ENCODE measurements around the gene TMEM91.
A peak's percentile ranks its signal among the peaks of the same experiment; 100 is the strongest.
"Not testable (repeated sequence)": the region's sequence is repeated elsewhere in the genome, so short reads cannot be mapped to it uniquely, and the experiment has no call there.

TMEM91 gene

DNA sequence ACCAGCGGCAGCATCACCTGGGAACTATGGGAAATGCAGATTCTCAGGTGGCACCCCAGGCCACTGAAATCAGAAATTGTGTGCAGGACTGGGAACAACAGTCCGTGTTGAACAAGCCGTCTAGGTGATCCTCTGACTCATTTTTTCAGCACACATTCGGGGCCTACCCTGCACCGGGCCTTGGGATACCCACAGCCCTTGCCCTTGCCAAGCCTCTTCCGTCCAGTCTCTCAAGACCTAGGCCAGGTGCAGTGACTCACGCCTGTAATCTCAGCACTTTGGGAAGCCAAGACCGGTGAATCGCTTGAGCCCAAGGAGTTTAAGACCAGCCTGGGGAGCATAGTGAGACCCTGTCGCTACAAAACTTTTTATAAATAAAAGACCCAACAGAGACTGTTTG lies 40.9 kb upstream of the TMEM91 start:
- H3K4me1 ChIP-seq (ENCODE audit: control insufficient read depth, insufficient read depth, low read length) = no peaks in the 10 kb centered on the region
- no peak overlapping the region for H3K9ac ChIP-seq (ENCODE audit: low read length in 2 of 2)
- no peaks in the 10 kb centered on the region for H3K27me3 ChIP-seq (ENCODE audit: control insufficient read depth in 1 of 2, insufficient read depth in 2 of 2, low read length in 2 of 2)
- no peaks in the 10 kb centered on the region for H3K9me3 ChIP-seq (ENCODE audit: control insufficient read depth in 2 of 2, low read length in 2 of 2)
- no peak overlapping the region for H3K4me3 ChIP-seq (ENCODE audit: low read length in 2 of 2)
- no peak overlapping the region for H3K27ac ChIP-seq (ENCODE audit: low read length)
- peaks cover 0 to 7% of the 10 kb centered on the region in 2 donors for H3K36me3 ChIP-seq (ENCODE audit: control insufficient read depth in 2 of 2, insufficient read depth in 2 of 2, low read length in 2 of 2)

DNA sequence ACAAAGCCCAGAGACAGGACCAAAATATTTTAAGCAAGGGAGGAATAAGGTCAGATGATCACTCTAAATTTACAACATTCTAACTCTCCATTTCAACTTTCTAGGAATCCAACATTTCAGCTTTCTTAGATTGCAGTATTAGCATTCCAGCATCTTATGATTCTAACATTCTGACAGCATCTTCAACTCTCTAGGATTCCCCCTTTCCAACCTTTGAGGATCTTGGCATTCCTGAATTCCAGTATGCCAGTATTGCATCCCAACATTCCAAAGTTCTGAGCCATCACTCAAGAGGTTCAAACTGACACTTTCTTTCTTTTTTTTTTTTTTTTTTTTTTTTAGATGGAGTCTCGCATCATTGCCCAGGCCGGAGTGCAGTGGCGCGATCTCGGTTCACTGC lies 36.4 kb upstream of the TMEM91 start:
- H3K9ac ChIP-seq (ENCODE audit: low read length in 2 of 2) = no peak overlapping the region
- no peak overlapping the region for H3K27ac ChIP-seq (ENCODE audit: low read length)
- H3K9me3 ChIP-seq (ENCODE audit: control insufficient read depth in 2 of 2, low read length in 2 of 2) = no peaks in the 10 kb centered on the region
- no peaks in the 10 kb centered on the region for H3K27me3 ChIP-seq (ENCODE audit: control insufficient read depth in 1 of 2, insufficient read depth in 2 of 2, low read length in 2 of 2)
- no peaks in the 10 kb centered on the region for H3K4me1 ChIP-seq (ENCODE audit: control insufficient read depth, insufficient read depth, low read length)
- H3K4me3 ChIP-seq (ENCODE audit: low read length in 2 of 2) = no peak overlapping the region
- H3K36me3 ChIP-seq (ENCODE audit: control insufficient read depth in 2 of 2, insufficient read depth in 2 of 2, low read length in 2 of 2) = peaks cover 8 to 18% of the 10 kb centered on the region in 2 donors

DNA sequence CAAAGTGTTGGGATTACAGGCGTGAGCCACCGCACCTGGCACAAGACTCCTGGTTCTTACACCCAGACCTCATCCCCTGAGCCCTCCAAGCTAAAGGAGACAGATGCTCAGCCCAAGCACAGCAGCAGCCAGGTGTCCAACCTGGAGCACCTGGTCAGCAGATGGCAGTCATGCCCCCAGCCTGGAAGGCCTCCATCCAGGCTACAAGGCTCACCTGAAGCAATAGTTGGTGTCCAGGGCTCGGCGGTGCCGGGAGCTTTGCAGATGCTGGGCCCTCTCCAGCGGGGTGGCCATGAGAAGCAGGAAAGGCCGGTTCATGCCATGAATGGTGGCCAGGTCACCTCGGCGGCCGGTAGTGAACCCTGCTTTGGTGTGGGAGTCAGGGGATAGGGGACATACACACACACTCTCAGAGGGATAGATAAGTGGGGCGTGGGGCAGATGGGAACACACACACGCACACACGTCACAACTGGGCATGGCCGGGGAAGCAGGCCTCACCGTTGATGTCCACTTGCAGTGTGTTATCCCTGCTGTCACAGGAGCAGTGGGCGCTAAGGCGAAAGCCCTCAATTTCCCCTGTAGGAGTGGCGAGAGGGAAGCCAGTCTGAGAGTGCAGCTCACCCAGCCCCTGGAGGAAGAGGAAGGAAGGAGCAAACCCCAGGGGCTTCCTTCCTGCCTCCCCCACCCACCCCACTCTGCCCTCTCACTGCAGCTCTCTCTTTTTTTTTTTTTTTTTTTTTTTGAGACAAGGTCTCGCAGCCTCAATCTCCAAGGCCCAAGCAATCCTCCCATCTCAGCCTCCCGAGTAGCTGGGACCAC lies 34.5 kb upstream of the TMEM91 start:
- no peaks in the 10 kb centered on the region for H3K9me3 ChIP-seq (ENCODE audit: control insufficient read depth in 2 of 2, low read length in 2 of 2)
- no peaks in the 10 kb centered on the region for H3K27me3 ChIP-seq (ENCODE audit: control insufficient read depth in 1 of 2, insufficient read depth in 2 of 2, low read length in 2 of 2)
- H3K4me1 ChIP-seq (ENCODE audit: control insufficient read depth, insufficient read depth, low read length) = no peaks in the 10 kb centered on the region
- no peak overlapping the region for H3K9ac ChIP-seq (ENCODE audit: low read length in 2 of 2)
- H3K27ac ChIP-seq (ENCODE audit: low read length) = no peak overlapping the region
- H3K36me3 ChIP-seq (ENCODE audit: control insufficient read depth in 2 of 2, insufficient read depth in 2 of 2, low read length in 2 of 2) = peaks cover 8 to 20% of the 10 kb centered on the region in 2 donors
- no peak overlapping the region for H3K4me3 ChIP-seq (ENCODE audit: low read length in 2 of 2)

DNA sequence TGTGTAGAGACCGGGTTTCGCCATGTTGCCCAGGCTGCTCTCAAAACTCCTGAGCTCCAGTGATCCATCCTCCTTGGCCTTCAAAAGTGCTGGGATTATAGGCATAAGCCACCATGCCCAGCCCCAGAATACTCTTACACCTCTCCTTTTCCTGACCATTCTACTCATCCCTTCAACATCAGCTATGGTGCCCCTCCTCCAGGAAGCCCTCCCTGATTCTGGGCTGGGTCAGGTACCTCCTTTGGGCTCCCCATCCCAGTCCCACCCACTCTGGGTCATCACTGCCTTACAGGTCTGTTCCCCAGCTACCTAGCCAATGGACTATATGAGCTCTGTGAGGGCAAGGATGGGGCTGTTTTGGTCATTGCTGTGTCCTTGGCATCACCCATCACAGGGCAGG lies 32.2 kb upstream of the TMEM91 start:
- no peaks in the 10 kb centered on the region for H3K27me3 ChIP-seq (ENCODE audit: control insufficient read depth in 1 of 2, insufficient read depth in 2 of 2, low read length in 2 of 2)
- H3K4me1 ChIP-seq (ENCODE audit: control insufficient read depth, insufficient read depth, low read length) = no peaks in the 10 kb centered on the region
- H3K36me3 ChIP-seq (ENCODE audit: control insufficient read depth in 2 of 2, insufficient read depth in 2 of 2, low read length in 2 of 2) = peaks cover 13 to 26% of the 10 kb centered on the region in 2 donors
- no peak overlapping the region for H3K4me3 ChIP-seq (ENCODE audit: low read length in 2 of 2)
- no peak overlapping the region for H3K27ac ChIP-seq (ENCODE audit: low read length)
- H3K9me3 ChIP-seq (ENCODE audit: control insufficient read depth in 2 of 2, low read length in 2 of 2) = no peaks in the 10 kb centered on the region
- no peak overlapping the region for H3K9ac ChIP-seq (ENCODE audit: low read length in 2 of 2)

DNA sequence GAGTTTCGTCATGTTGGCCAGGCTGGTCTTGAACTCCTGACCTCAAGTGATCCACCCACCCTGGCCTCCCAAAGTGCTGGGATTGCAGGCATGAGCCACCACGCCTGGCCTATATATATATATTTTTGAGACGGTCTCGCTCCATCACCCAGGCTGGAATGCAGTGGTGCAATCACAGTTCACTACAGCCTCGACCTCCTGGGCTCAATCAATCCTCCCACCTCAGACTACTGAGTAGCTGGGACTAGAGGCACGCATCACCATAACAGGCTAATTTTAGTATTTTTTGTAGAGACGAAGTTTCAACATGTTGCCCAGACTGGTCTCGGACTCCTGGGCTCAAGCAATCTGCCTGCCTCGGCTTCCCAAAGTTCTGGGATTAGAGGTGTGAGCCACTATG lies 29.4 kb upstream of the TMEM91 start:
- not testable (repeated sequence) for H3K4me1 ChIP-seq (ENCODE audit: control insufficient read depth, insufficient read depth, low read length); H3K4me3 ChIP-seq (ENCODE audit: low read length in 2 of 2); H3K9ac ChIP-seq (ENCODE audit: low read length in 2 of 2); H3K27me3 ChIP-seq (ENCODE audit: control insufficient read depth in 1 of 2, insufficient read depth in 2 of 2, low read length in 2 of 2); H3K27ac ChIP-seq (ENCODE audit: low read length); H3K9me3 ChIP-seq (ENCODE audit: control insufficient read depth in 2 of 2, low read length in 2 of 2)
- peaks cover 9 to 20% of the 10 kb centered on the region in 2 donors for H3K36me3 ChIP-seq (ENCODE audit: control insufficient read depth in 2 of 2, insufficient read depth in 2 of 2, low read length in 2 of 2)

DNA sequence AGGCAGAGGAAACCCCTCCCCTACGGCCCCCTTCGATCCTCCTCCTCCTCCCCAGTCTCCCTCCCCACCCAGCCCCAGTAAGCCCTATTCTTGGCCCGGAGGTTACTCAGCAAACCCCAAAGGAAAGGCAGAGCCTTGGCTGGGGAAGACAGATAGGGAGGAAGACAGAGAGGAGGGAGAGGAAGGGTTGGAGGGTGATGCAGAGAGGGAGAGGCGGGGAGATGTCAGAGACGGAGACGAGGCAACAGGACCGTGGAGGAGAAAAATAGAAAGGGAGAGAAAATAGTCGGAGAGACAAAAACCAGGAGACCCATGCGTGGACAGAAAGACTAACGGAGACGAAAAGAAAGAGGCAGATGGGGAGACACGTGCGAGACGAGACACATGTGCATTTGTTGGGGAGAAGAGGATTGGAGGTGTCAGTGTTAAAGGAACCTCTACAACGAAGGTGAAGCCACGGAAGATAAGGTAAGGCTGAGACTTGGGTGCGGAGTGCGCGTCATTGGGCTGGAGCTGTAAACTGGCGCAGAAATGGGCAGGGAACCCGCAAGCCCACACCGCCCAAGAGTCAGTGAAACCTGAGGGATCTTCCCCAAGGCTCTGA lies 25.5 kb upstream of the TMEM91 start:
- Histone ChIP-seq H3K9ac (ENCODE audit: low read length in 2 of 2) (peak overlapping the region; percentile 60 to 68), H3K27ac (ENCODE audit: low read length) (no peak overlapping the region)

DNA sequence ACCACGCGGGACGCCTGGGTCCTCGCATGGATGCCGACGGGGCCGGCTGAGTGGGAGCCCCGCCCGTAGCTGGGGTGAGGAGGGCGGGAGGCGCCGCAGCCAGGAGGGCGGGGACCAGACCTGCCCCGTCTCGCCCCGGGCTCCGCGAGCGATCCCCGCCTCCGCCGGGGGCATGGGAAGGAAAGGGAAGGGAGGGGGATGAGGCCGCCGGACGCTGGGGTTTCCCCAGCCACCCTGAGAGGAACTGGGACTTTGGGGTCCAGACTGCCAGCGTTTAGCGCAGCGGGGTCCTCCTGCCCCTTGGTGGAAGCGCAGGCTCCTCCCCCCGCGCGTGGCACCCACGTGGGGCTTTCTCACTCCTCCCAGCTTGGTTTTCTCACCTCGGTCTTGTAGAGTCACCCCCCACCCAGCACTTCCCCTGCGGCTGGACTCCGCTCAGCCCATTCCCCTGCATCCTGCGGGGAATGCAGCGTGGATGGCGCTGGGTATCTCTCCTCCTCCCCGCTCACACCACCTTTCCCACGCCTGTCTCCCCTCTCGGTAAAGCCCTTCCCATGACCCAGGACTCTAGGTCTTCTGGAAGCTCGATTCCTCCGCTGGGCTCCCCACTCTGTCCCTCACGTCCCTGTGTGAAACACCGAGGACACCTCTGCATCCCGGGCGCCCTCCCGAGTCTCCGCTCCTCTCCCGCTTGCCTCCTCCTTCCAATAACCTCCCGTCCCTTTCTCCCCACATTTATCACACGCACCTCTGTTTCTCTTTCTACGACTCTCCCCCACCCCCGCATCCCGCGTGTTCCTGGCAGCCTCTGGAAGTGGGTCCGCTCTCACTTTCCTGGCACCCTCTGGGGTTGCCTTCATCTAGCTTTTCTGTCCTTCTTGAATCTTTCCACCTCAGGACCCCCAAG lies 24.7 kb upstream of the TMEM91 start:
- no peak overlapping the region for H3K27ac ChIP-seq (ENCODE audit: low read length)
- H3K9ac ChIP-seq (ENCODE audit: low read length in 2 of 2) = peak overlapping the region; percentile 60 to 68
- peak overlapping the region; percentile 81 to 84 for H3K4me3 ChIP-seq (ENCODE audit: low read length in 2 of 2)
- no peaks in the 10 kb centered on the region for H3K9me3 ChIP-seq (ENCODE audit: control insufficient read depth in 2 of 2, low read length in 2 of 2)
- H3K36me3 ChIP-seq (ENCODE audit: control insufficient read depth in 2 of 2, insufficient read depth in 2 of 2, low read length in 2 of 2) = peaks cover 4 to 6% of the 10 kb centered on the region in 2 donors
- peaks cover 29% of the 10 kb centered on the region for H3K4me1 ChIP-seq (ENCODE audit: control insufficient read depth, insufficient read depth, low read length)
- no peaks in the 10 kb centered on the region for H3K27me3 ChIP-seq (ENCODE audit: control insufficient read depth in 1 of 2, insufficient read depth in 2 of 2, low read length in 2 of 2)

More for the DNA sequence above, 25.5 kb upstream of the TMEM91 start:
- peak overlapping the region; percentile 81 to 84 for H3K4me3 ChIP-seq (ENCODE audit: low read length in 2 of 2)
- no peaks in the 10 kb centered on the region for H3K9me3 ChIP-seq (ENCODE audit: control insufficient read depth in 2 of 2, low read length in 2 of 2)
- peaks cover 29% of the 10 kb centered on the region for H3K4me1 ChIP-seq (ENCODE audit: control insufficient read depth, insufficient read depth, low read length)
- no peaks in the 10 kb centered on the region for H3K27me3 ChIP-seq (ENCODE audit: control insufficient read depth in 1 of 2, insufficient read depth in 2 of 2, low read length in 2 of 2)
- peaks cover 4 to 8% of the 10 kb centered on the region in 2 donors for H3K36me3 ChIP-seq (ENCODE audit: control insufficient read depth in 2 of 2, insufficient read depth in 2 of 2, low read length in 2 of 2)

DNA sequence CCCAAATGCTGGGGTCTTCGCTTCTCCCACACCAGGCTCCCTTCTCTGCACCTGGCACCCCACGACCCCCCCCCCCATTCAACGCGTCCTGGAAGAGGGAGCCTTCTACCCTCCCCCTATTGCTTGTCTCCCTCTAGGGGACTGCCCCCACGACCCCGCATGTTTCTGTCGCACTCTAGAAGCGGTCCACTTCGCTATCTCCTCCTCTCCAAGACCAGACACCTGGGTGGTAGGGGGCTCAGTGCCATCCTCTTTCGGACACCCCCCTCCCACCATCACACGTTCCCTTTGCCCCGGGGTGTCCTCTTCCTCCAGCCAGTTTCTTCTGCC lies 24.1 kb upstream of the TMEM91 start:
- H3K27me3 ChIP-seq (ENCODE audit: control insufficient read depth in 1 of 2, insufficient read depth in 2 of 2, low read length in 2 of 2) = no peaks in the 10 kb centered on the region
- peak overlapping the region; percentile 81 to 84 for H3K4me3 ChIP-seq (ENCODE audit: low read length in 2 of 2)
- H3K9me3 ChIP-seq (ENCODE audit: control insufficient read depth in 2 of 2, low read length in 2 of 2) = no peaks in the 10 kb centered on the region
- no peak overlapping the region for H3K27ac ChIP-seq (ENCODE audit: low read length)
- peaks cover 3 to 4% of the 10 kb centered on the region in 2 donors for H3K36me3 ChIP-seq (ENCODE audit: control insufficient read depth in 2 of 2, insufficient read depth in 2 of 2, low read length in 2 of 2)
- peak overlapping the region; percentile 5 to 55 for H3K9ac ChIP-seq (ENCODE audit: low read length in 2 of 2)
- H3K4me1 ChIP-seq (ENCODE audit: control insufficient read depth, insufficient read depth, low read length) = peaks cover 29% of the 10 kb centered on the region

DNA sequence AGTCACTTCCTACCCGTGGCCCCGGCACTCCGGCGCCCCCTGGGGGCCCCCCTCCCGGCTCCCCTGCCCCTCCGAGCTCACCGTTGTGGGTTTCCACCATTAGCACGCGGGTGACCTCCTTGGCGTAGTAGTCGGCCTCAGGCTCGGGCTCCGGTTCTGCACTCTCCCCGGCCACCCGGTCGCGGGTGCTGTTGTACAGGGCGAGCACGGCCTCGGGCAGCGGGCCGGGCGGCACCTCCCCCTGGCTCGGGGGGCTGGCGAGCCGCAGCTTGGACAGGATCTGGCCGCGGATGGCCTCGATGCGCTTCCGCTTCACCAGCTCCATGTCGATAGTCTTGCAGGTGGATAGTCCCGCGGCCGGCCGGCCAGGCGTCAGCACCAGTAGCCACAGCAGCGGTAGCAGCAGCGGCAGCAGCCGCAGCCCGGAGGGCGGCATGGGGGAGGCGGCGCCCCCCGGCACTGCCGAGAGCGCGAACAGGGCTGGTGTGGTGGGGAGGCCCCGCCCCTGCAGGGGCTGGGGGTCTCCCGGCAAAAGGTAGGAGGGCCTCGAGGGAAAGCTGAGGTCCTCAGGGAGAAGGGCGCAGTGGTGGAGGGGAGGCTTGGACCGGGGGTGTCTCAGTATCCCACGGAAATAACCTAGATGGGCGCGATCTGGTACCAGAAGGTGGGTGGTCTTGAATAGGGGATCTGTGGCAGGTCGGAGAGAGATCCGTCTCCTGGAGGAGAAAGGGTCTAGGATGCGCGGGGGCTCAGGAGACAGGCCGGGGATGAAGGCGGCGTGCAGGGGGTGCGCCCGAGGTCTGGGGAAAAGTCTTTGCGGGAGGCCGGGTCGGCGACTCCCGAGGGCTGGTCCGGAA lies 23.5 kb upstream of the TMEM91 start:
- peaks cover 29% of the 10 kb centered on the region for H3K4me1 ChIP-seq (ENCODE audit: control insufficient read depth, insufficient read depth, low read length)
- H3K9ac ChIP-seq (ENCODE audit: low read length in 2 of 2) = peak overlapping the region; percentile 5 to 55
- no peaks in the 10 kb centered on the region for H3K27me3 ChIP-seq (ENCODE audit: control insufficient read depth in 1 of 2, insufficient read depth in 2 of 2, low read length in 2 of 2)
- H3K27ac ChIP-seq (ENCODE audit: low read length) = peak overlapping the region; percentile 46
- H3K36me3 ChIP-seq (ENCODE audit: control insufficient read depth in 2 of 2, insufficient read depth in 2 of 2, low read length in 2 of 2) = peaks cover 3 to 4% of the 10 kb centered on the region in 2 donors
- H3K9me3 ChIP-seq (ENCODE audit: control insufficient read depth in 2 of 2, low read length in 2 of 2) = no peaks in the 10 kb centered on the region
- H3K4me3 ChIP-seq (ENCODE audit: low read length in 2 of 2) = peak overlapping the region; percentile 81 to 84
